ENCODE results near the gene PRM3.
A peak's percentile ranks its signal among the peaks of the same experiment; 100 is the strongest.
"Not testable (repeated sequence)": the region's sequence is repeated elsewhere in the genome, so short reads cannot be mapped to it uniquely, and the experiment has no call there.

The PRM3 gene

GRCh38 chr16:11306381-11306780 lies 33.0 kb upstream of the PRM3 start:
- Histone ChIP-seq H3K4me1 (ENCODE audit: control insufficient read depth, insufficient read depth, low read length, poor library complexity, severe bottlenecking) (peaks cover 8% of the 10 kb centered on the region), H3K36me3 (ENCODE audit: control insufficient read depth, insufficient read depth, low read length) (no peaks in the 10 kb centered on the region), H3K4me3 (ENCODE audit: insufficient read depth, low read depth, low read length, poor library complexity, severe bottlenecking) (no peak overlapping the region), H3K9me3 (ENCODE audit: control insufficient read depth, low read length) (no peaks in the 10 kb centered on the region), H3K27ac (ENCODE audit: insufficient read depth, low read length, poor library complexity, severe bottlenecking) (no peak overlapping the region), H3K27me3 (replicated peaks; ENCODE audit: control insufficient read depth, insufficient read depth, low read length, poor library complexity, severe bottlenecking) (no peaks in the 10 kb centered on the region)
- no peak for DNase-seq

GRCh38 chr16:11303405-11304138 lies 30.1 kb upstream of the PRM3 start:
- Histone ChIP-seq H3K36me3 (ENCODE audit: control insufficient read depth, insufficient read depth, low read length) (no peaks in the 10 kb centered on the region), H3K27ac (ENCODE audit: insufficient read depth, low read length, poor library complexity, severe bottlenecking) (no peak overlapping the region), H3K4me3 (ENCODE audit: insufficient read depth, low read depth, low read length, poor library complexity, severe bottlenecking) (no peak overlapping the region), H3K9me3 (ENCODE audit: control insufficient read depth, low read length) (no peaks in the 10 kb centered on the region), H3K4me1 (ENCODE audit: control insufficient read depth, insufficient read depth, low read length, poor library complexity, severe bottlenecking) (no peaks in the 10 kb centered on the region), H3K27me3 (replicated peaks; ENCODE audit: control insufficient read depth, insufficient read depth, low read length, poor library complexity, severe bottlenecking) (no peaks in the 10 kb centered on the region)
- DNase-seq, result no peak

- H3K36me3 ChIP-seq (ENCODE audit: control insufficient read depth, insufficient read depth, low read length), result no peaks in the 10 kb centered on the region
- H3K27ac ChIP-seq (ENCODE audit: insufficient read depth, low read length, poor library complexity, severe bottlenecking), result no peak overlapping the region
- no peaks in the 10 kb centered on the region for H3K27me3 ChIP-seq (replicated peaks; ENCODE audit: control insufficient read depth, insufficient read depth, low read length, poor library complexity, severe bottlenecking)
- no peaks in the 10 kb centered on the region for H3K9me3 ChIP-seq (ENCODE audit: control insufficient read depth, low read length)
- no peaks in the 10 kb centered on the region for H3K4me1 ChIP-seq (ENCODE audit: control insufficient read depth, insufficient read depth, low read length, poor library complexity, severe bottlenecking)
- H3K4me3 ChIP-seq (ENCODE audit: insufficient read depth, low read depth, low read length, poor library complexity, severe bottlenecking), result no peak overlapping the region
- no peak for DNase-seq
Observed at GRCh38 chr16:11302977-11303376, 29.5 kb upstream of the PRM3 start.

GRCh38 chr16:11301645-11302501 lies 28.4 kb upstream of the PRM3 start:
- H3K27ac ChIP-seq (ENCODE audit: insufficient read depth, low read length, poor library complexity, severe bottlenecking), result no peak overlapping the region
- DNase-seq, result no peak
- no peaks in the 10 kb centered on the region for H3K9me3 ChIP-seq (ENCODE audit: control insufficient read depth, low read length)
- no peak overlapping the region for H3K4me3 ChIP-seq (ENCODE audit: insufficient read depth, low read depth, low read length, poor library complexity, severe bottlenecking)
- peaks cover 3% of the 10 kb centered on the region for H3K4me1 ChIP-seq (ENCODE audit: control insufficient read depth, insufficient read depth, low read length, poor library complexity, severe bottlenecking)
- H3K36me3 ChIP-seq (ENCODE audit: control insufficient read depth, insufficient read depth, low read length), result no peaks in the 10 kb centered on the region
- H3K27me3 ChIP-seq (replicated peaks; ENCODE audit: control insufficient read depth, insufficient read depth, low read length, poor library complexity, severe bottlenecking), result no peaks in the 10 kb centered on the region

- no peaks in the 10 kb centered on the region for H3K9me3 ChIP-seq (ENCODE audit: control insufficient read depth, low read length)
- H3K4me1 ChIP-seq (ENCODE audit: control insufficient read depth, insufficient read depth, low read length, poor library complexity, severe bottlenecking), result peaks cover 3% of the 10 kb centered on the region
- no peak overlapping the region for H3K4me3 ChIP-seq (ENCODE audit: insufficient read depth, low read depth, low read length, poor library complexity, severe bottlenecking)
- no peaks in the 10 kb centered on the region for H3K27me3 ChIP-seq (replicated peaks; ENCODE audit: control insufficient read depth, insufficient read depth, low read length, poor library complexity, severe bottlenecking)
- H3K27ac ChIP-seq (ENCODE audit: insufficient read depth, low read length, poor library complexity, severe bottlenecking), result no peak overlapping the region
- DNase-seq, result no peak
- H3K36me3 ChIP-seq (ENCODE audit: control insufficient read depth, insufficient read depth, low read length), result no peaks in the 10 kb centered on the region
Observed at GRCh38 chr16:11300560-11300892, 27.1 kb upstream of the PRM3 start.

- Histone ChIP-seq H3K9me3 (ENCODE audit: control insufficient read depth, low read length) (no peaks in the 10 kb centered on the region), H3K27me3 (replicated peaks; ENCODE audit: control insufficient read depth, insufficient read depth, low read length, poor library complexity, severe bottlenecking) (no peaks in the 10 kb centered on the region), H3K4me1 (ENCODE audit: control insufficient read depth, insufficient read depth, low read length, poor library complexity, severe bottlenecking) (peaks cover 3% of the 10 kb centered on the region), H3K27ac (ENCODE audit: insufficient read depth, low read length, poor library complexity, severe bottlenecking) (no peak overlapping the region), H3K36me3 (ENCODE audit: control insufficient read depth, insufficient read depth, low read length) (no peaks in the 10 kb centered on the region), H3K4me3 (ENCODE audit: insufficient read depth, low read depth, low read length, poor library complexity, severe bottlenecking) (no peak overlapping the region)
- DNase-seq, result no peak
Observed at GRCh38 chr16:11299865-11300559, 26.6 kb upstream of the PRM3 start.

- not testable (repeated sequence) for H3K4me3 ChIP-seq (ENCODE audit: insufficient read depth, low read depth, low read length, poor library complexity, severe bottlenecking)
Observed at GRCh38 chr16:11298950-11299547, 25.6 kb upstream of the PRM3 start.

GRCh38 chr16:11298143-11298900 lies 24.9 kb upstream of the PRM3 start:
- no peak for DNase-seq
- H3K27me3 ChIP-seq (replicated peaks; ENCODE audit: control insufficient read depth, insufficient read depth, low read length, poor library complexity, severe bottlenecking), result no peaks in the 10 kb centered on the region
- no peak overlapping the region for H3K27ac ChIP-seq (ENCODE audit: insufficient read depth, low read length, poor library complexity, severe bottlenecking)
- no peaks in the 10 kb centered on the region for H3K36me3 ChIP-seq (ENCODE audit: control insufficient read depth, insufficient read depth, low read length)
- H3K4me1 ChIP-seq (ENCODE audit: control insufficient read depth, insufficient read depth, low read length, poor library complexity, severe bottlenecking), result peaks cover 3% of the 10 kb centered on the region
- H3K9me3 ChIP-seq (ENCODE audit: control insufficient read depth, low read length), result no peaks in the 10 kb centered on the region
- no peak overlapping the region for H3K4me3 ChIP-seq (ENCODE audit: insufficient read depth, low read depth, low read length, poor library complexity, severe bottlenecking)

More at GRCh38 chr16:11298950-11299547, 25.6 kb upstream of the PRM3 start:
- H3K9me3 ChIP-seq (ENCODE audit: control insufficient read depth, low read length); H3K27me3 ChIP-seq (replicated peaks; ENCODE audit: control insufficient read depth, insufficient read depth, low read length, poor library complexity, severe bottlenecking); H3K27ac ChIP-seq (ENCODE audit: insufficient read depth, low read length, poor library complexity, severe bottlenecking); H3K36me3 ChIP-seq (ENCODE audit: control insufficient read depth, insufficient read depth, low read length); H3K4me1 ChIP-seq (ENCODE audit: control insufficient read depth, insufficient read depth, low read length, poor library complexity, severe bottlenecking); DNase-seq: not testable (repeated sequence)

- peak; percentile 25 to 38 (median 37) for DNase-seq
- Histone ChIP-seq H3K4me3 (ENCODE audit: insufficient read depth, low read depth, low read length, poor library complexity, severe bottlenecking) (peak overlapping the region; percentile 40), H3K27ac (ENCODE audit: insufficient read depth, low read length, poor library complexity, severe bottlenecking) (no peak overlapping the region)
Observed at GRCh38 chr16:11297492-11298142, 24.2 kb upstream of the PRM3 start.

More at GRCh38 chr16:11297492-11298142, 24.2 kb upstream of the PRM3 start:
- no peaks in the 10 kb centered on the region for H3K9me3 ChIP-seq (ENCODE audit: control insufficient read depth, low read length)
- peaks cover 3% of the 10 kb centered on the region for H3K4me1 ChIP-seq (ENCODE audit: control insufficient read depth, insufficient read depth, low read length, poor library complexity, severe bottlenecking)
- no peaks in the 10 kb centered on the region for H3K27me3 ChIP-seq (replicated peaks; ENCODE audit: control insufficient read depth, insufficient read depth, low read length, poor library complexity, severe bottlenecking)
- H3K36me3 ChIP-seq (ENCODE audit: control insufficient read depth, insufficient read depth, low read length), result no peaks in the 10 kb centered on the region

Measured in effector memory CD4-positive, alpha-beta T cell (primary cell).